OCI-LY3 (cell line): Measurements from ENCODE around the gene KRT85.

Experiments used
- EZH2phosphoT487 ChIP-seq: fragments of 200-600 bp; shearing (Covaris generic); IDR thresholded peaks from 2 replicates; pipeline ENCODE4 v1.6.1; 2018; ENCODE audit warnings: antibody characterized with exemption, mixed run types, low read depth
- TF ChIP-seq, protein P1 (sequence below): fragments of 200-600, 300-600 bp; sonication (generic); IDR thresholded peaks from 2 replicates; pipeline ENCODE4 v1.5.1; 2014; ENCODE audit warnings: antibody characterized with exemption, low read length, low read depth

DNA sequence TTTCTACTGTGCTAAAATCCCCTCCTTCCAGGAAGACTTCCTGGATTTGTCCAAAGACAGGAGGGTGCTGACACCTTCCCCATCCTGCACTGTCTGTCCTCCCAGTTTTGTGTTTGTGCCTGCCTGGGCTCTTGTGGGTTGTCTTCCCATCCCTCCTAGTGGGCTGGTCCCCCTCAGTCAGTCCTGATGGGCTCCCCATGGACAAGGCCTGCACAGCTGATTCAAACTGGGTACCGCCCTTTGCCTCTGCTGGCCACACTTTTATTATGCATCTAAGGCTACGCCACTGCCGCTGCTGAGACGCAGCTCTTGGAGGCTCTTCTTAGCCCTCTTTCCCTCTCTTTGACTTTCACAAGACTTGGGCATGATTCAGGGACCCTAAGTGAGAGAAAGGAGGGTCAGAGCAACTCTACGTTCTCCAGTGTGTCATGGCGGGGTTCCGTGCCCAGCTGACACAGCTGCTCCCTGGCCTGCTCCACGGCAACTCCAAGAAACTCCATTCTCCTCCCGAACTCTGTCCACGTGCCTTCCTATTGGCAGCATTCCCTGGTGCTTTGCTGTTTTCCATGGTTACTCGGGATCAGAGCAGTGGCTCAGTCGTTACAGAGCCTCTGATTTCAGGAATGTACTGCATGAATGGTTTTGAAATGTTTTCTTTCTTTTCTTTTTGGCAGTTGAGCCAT, 3.8 kb upstream of the KRT85 start:
- TF ChIP-seq, protein P1, sequence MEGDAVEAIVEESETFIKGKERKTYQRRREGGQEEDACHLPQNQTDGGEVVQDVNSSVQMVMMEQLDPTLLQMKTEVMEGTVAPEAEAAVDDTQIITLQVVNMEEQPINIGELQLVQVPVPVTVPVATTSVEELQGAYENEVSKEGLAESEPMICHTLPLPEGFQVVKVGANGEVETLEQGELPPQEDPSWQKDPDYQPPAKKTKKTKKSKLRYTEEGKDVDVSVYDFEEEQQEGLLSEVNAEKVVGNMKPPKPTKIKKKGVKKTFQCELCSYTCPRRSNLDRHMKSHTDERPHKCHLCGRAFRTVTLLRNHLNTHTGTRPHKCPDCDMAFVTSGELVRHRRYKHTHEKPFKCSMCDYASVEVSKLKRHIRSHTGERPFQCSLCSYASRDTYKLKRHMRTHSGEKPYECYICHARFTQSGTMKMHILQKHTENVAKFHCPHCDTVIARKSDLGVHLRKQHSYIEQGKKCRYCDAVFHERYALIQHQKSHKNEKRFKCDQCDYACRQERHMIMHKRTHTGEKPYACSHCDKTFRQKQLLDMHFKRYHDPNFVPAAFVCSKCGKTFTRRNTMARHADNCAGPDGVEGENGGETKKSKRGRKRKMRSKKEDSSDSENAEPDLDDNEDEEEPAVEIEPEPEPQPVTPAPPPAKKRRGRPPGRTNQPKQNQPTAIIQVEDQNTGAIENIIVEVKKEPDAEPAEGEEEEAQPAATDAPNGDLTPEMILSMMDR: no peak
- TF ChIP-seq EZH2phosphoT487: no peak
